Muscle of leg (tissue), 11 donors: ENCODE measurements around the gene ACADM. TPM values are rescaled to one million over a fixed set of nuclear protein-coding genes. Genes with fewer than 3 reads are reported as not detected.

Experiments used
- DNase-seq: peaks from one replicate; pipeline ENCODE4 v3.0.0; 2013
- H3K27ac ChIP-seq: one replicate; pipeline ENCODE4 v1.5.1; 2013; ENCODE audit warnings: mild to moderate bottlenecking, low read length, control low read depth
- H3K27me3 ChIP-seq: one replicate; pipeline ENCODE4 v1.6.1; 2013; ENCODE audit warnings: low read length; ENCODE audit not compliant: control insufficient read depth, insufficient read depth
- H3K36me3 ChIP-seq: one replicate; pipeline ENCODE4 v1.6.1; 2013; ENCODE audit warnings: low read length; ENCODE audit not compliant: control insufficient read depth, insufficient read depth
- H3K4me1 ChIP-seq: one replicate; pipeline ENCODE4 v1.6.1; 2013; ENCODE audit warnings: low read length; ENCODE audit not compliant: control insufficient read depth, insufficient read depth
- H3K4me3 ChIP-seq: one replicate; pipeline ENCODE4 v1.5.1; 2013; ENCODE audit warnings: low read length, control low read depth
- H3K9me3 ChIP-seq: replicated peaks from 2 replicates; pipeline ENCODE4 v1.6.1; 2013; ENCODE audit warnings: low read depth, low read length; ENCODE audit not compliant: control insufficient read depth
- WGBS: methylation state at CpG from one replicate; pipeline ENCODE4 v1.1.5; 2013; ENCODE audit warnings: missing lambda C conversion rate; ENCODE audit not compliant: insufficient coverage; 5-methylcytosine and 5-hydroxymethylcytosine counted together
- polyA plus RNA-seq, 8 donors: library from polyadenylated mRNA; unstranded; fragments of 120-200 nt; gene quantifications; one replicate each; pipeline versions ENCODE4 v1.2.1 to v1.2.3, GENCODE V29; 2013; ENCODE audit warnings: inconsistent platforms in 1 of 8, low replicate concordance in 1 of 8; ENCODE audit not compliant: insufficient read length in 8 of 8, insufficient read depth in 1 of 8
- total RNA-seq: library from RNA; stranded (reverse); fragments of 120-200 nt; gene quantifications from one replicate; pipeline ENCODE4 v1.2.4, GENCODE V29; 2013

Gene ACADM
- total and polyA plus RNA-seq, 9 donors: 50.4 to 65.8 (median 59.8) TPM

GRCh38 chr1:75786901-75787493 lies 62.5 kb downstream of the ACADM start:
- 0% methylated on average over 1 of the region's 10 CpGs for WGBS
- peaks cover 13% of the 10 kb centered on the region for H3K4me1 ChIP-seq
- H3K9me3 ChIP-seq: no peaks in the 10 kb centered on the region
- peaks cover 13% of the 10 kb centered on the region for H3K36me3 ChIP-seq
- H3K4me3 ChIP-seq: peak overlapping the region; percentile 83
- H3K27me3 ChIP-seq: no peaks in the 10 kb centered on the region
- DNase-seq: no peak
- peak overlapping the region; percentile 89 for H3K27ac ChIP-seq

GRCh38 chr1:75787524-75787923 lies 63.0 kb downstream of the ACADM start:
- Histone ChIP-seq H3K36me3 (peaks cover 16% of the 10 kb centered on the region), H3K27ac (no peak overlapping the region), H3K4me3 (peak overlapping the region; percentile 83), H3K9me3 (no peaks in the 10 kb centered on the region), H3K4me1 (peaks cover 13% of the 10 kb centered on the region), H3K27me3 (no peaks in the 10 kb centered on the region)
- 17% methylated on average over 1 of the region's 4 CpGs for WGBS
- no peak for DNase-seq

DNA sequence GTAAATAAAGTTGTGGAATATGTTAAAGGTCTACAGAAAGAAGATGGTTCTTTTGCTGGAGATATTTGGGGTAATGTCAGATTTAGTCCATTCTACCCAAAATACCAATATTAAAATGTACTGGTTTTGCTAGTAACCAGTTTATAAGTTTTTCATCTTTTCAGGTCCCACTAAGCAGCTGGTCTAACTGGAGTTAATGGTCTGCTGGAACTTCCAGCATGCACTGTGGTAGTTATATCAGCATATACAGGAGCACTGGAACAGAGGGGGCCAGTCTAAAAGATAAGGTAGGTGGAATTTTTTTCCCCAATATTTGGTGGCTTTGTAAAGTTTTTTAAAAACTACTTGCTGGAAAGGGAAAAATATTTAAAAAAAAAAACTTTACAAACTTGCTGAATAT lies 65.5 kb downstream of the ACADM start:
- peaks cover 13% of the 10 kb centered on the region for H3K4me1 ChIP-seq
- no peaks in the 10 kb centered on the region for H3K9me3 ChIP-seq
- H3K36me3 ChIP-seq: peaks cover 28% of the 10 kb centered on the region
- DNase-seq: no peak
- no peak overlapping the region for H3K27ac ChIP-seq
- H3K27me3 ChIP-seq: no peaks in the 10 kb centered on the region
- no peak overlapping the region for H3K4me3 ChIP-seq

DNA sequence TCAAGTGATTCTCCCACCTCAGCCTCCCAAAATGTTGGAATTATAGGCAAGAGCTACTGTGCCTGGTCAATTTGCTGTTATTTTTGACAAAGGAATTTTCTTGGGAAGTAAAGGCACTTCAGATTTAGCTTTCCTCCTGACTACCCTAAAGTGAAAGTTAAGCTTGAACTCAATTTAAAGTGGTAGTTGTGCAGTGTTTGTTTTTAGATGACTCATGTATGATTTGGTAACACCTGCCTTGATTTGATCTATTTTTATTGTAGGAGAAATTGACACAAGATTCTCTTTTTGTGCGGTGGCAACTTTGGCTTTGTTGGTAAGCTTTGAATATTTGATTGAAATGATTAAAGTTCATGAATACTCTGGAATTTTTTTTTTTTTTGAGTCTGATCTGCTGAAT lies 66.5 kb downstream of the ACADM start:
- Histone ChIP-seq H3K27ac (no peak overlapping the region), H3K36me3 (peaks cover 38% of the 10 kb centered on the region), H3K9me3 (no peaks in the 10 kb centered on the region), H3K27me3 (no peaks in the 10 kb centered on the region), H3K4me1 (peaks cover 8% of the 10 kb centered on the region), H3K4me3 (no peak overlapping the region)
- 100% methylated on average over 1 of the region's 1 CpG for WGBS
- no peak for DNase-seq

DNA sequence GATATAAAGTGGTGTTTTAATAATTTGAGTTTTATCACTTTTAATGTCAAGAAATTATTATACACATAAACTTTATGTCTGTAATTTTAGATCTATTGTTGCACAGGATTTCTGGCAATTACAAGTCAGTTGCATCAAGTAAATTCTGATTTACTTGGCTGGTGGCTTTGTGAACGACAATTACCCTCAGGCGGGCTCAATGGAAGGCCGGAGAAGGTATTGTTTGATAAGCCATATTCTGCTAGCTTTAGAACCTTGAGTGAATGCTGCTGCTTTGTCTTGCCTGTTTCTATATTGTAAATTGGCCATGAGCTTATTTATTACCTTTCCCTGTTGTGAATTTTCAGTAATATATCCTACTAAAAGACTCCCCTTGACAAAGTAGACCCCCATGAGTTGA lies 67.6 kb downstream of the ACADM start:
- WGBS: no CpG with 5 or more reads among the region's 3 CpGs
- no peaks in the 10 kb centered on the region for H3K9me3 ChIP-seq
- peaks cover 8% of the 10 kb centered on the region for H3K4me1 ChIP-seq
- peaks cover 47% of the 10 kb centered on the region for H3K36me3 ChIP-seq
- no peak overlapping the region for H3K4me3 ChIP-seq
- no peak overlapping the region for H3K27ac ChIP-seq
- DNase-seq: no peak
- H3K27me3 ChIP-seq: no peaks in the 10 kb centered on the region

- no CpG with 5 or more reads among the region's 2 CpGs for WGBS
- Histone ChIP-seq H3K27ac (no peak overlapping the region), H3K4me3 (no peak overlapping the region), H3K27me3 (no peaks in the 10 kb centered on the region), H3K36me3 (peaks cover 49% of the 10 kb centered on the region), H3K9me3 (no peaks in the 10 kb centered on the region), H3K4me1 (no peaks in the 10 kb centered on the region)
- DNase-seq: no peak
These were observed 69.9 kb downstream of the ACADM start for GRCh38 chr1:75794382-75794781.

- WGBS: 100% methylated on average over 3 of the region's 4 CpGs
- Histone ChIP-seq H3K27ac (no peak overlapping the region), H3K36me3 (peaks cover 45% of the 10 kb centered on the region), H3K27me3 (no peaks in the 10 kb centered on the region), H3K9me3 (no peaks in the 10 kb centered on the region), H3K4me3 (no peak overlapping the region), H3K4me1 (no peaks in the 10 kb centered on the region)
- no peak for DNase-seq
These were observed 71.2 kb downstream of the ACADM start for GRCh38 chr1:75795703-75796193.

- H3K27me3 ChIP-seq: no peaks in the 10 kb centered on the region
- H3K9me3 ChIP-seq: no peaks in the 10 kb centered on the region
- no peak within 1 kb of the TSS for H3K27ac ChIP-seq
- no peak within 1 kb of the TSS for H3K4me3 ChIP-seq
- WGBS: 85% methylated on average over 34 of the region's 34 CpGs
- no peak for DNase-seq
- peaks cover 42% of the 10 kb centered on the region for H3K36me3 ChIP-seq
- H3K4me1 ChIP-seq: no peaks in the 10 kb centered on the region
These were observed 72.1 kb downstream of the ACADM start, which contains the start of gene MSH4 for GRCh38 chr1:75796376-75797272. Gene MSH4, plus strand, starts transcription at chr1:75796882. Its CDS starts 104 bp downstream, at chr1:75796986.

- 80% methylated on average over 5 of the region's 6 CpGs for WGBS
- Histone ChIP-seq H3K36me3 (peaks cover 39% of the 10 kb centered on the region), H3K4me3 (no peak overlapping the region)
These were observed 72.7 kb downstream of the ACADM start for GRCh38 chr1:75797273-75797588.

DNA sequence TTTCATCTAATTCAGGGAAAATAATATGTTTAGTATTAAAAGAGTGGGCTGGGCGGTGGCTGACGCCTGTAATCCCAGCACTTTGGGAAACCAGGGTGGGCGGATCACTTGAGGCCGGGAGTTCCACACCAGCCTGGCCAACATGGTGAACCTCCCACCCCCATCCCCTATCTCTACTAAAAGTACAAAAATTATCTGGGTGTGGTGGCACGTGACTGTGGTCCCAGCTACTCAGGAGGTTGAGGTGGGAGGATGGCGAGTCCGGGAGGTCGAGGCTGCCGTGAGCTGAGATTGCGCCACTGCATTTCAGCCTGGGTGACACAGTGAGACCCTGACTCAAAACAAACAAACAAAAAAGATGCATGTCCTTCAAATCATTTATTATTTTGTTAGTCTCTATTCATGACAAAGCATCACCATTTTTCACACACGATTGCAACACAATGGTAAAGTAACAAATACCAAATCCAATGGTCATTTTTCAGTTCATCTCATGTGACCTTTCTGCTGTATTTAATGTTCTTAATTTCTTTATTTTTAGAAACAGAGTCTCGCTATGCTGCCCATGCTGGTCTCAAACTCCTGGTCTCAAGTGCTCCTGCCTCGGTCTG lies 73.2 kb downstream of the ACADM start:
- Histone ChIP-seq H3K27me3 (no peaks in the 10 kb centered on the region), H3K9me3 (no peaks in the 10 kb centered on the region), H3K27ac (no peak overlapping the region), H3K4me1 (no peaks in the 10 kb centered on the region), H3K4me3 (no peak overlapping the region), H3K36me3 (peaks cover 36% of the 10 kb centered on the region)
- WGBS: 90% methylated on average over 2 of the region's 13 CpGs
- DNase-seq: no peak

More at GRCh38 chr1:75797273-75797588, 72.7 kb downstream of the ACADM start:
- Histone ChIP-seq H3K9me3 (no peaks in the 10 kb centered on the region), H3K4me1 (no peaks in the 10 kb centered on the region), H3K27me3 (no peaks in the 10 kb centered on the region), H3K27ac (no peak overlapping the region)
- DNase-seq: no peak
